Dendritic cell treated with granulocyte-macrophage colony-stimulating factor and Interleukin-4, amounts not matched to agents 40 ng/mL and 50 ng/mL, for 4 days (primary cell): Measurements from ENCODE around the gene CPNE6.

Experiments used
- H3K27ac Mint-ChIP-seq: one replicate; pipeline ENCODE4 v1.8.0; 2022; ENCODE audit warnings: mild to moderate bottlenecking, mixed read lengths
- H3K27me3 Mint-ChIP-seq: one replicate; pipeline ENCODE4 v1.8.0; 2022; ENCODE audit warnings: mild to moderate bottlenecking, mixed read lengths
- H3K36me3 Mint-ChIP-seq: one replicate; pipeline ENCODE4 v1.8.0; 2022; ENCODE audit warnings: low read depth, mixed read lengths
- H3K4me1 Mint-ChIP-seq: one replicate; pipeline ENCODE4 v1.8.0; 2022; ENCODE audit warnings: low read depth, mixed read lengths
- H3K4me3 Mint-ChIP-seq: one replicate; pipeline ENCODE4 v1.8.0; 2022; ENCODE audit warnings: mild to moderate bottlenecking, moderate library complexity, mixed read lengths
- H3K9me3 Mint-ChIP-seq: one replicate; pipeline ENCODE4 v1.8.0; 2022; ENCODE audit warnings: mixed read lengths
- intact Hi-C: fragments of 100-400 bp; cut with micrococcal nuclease; formaldehyde crosslinking; loops from one replicate; pipeline ENCODE4 v1.15.0; 2022

Gene CPNE6

DNA sequence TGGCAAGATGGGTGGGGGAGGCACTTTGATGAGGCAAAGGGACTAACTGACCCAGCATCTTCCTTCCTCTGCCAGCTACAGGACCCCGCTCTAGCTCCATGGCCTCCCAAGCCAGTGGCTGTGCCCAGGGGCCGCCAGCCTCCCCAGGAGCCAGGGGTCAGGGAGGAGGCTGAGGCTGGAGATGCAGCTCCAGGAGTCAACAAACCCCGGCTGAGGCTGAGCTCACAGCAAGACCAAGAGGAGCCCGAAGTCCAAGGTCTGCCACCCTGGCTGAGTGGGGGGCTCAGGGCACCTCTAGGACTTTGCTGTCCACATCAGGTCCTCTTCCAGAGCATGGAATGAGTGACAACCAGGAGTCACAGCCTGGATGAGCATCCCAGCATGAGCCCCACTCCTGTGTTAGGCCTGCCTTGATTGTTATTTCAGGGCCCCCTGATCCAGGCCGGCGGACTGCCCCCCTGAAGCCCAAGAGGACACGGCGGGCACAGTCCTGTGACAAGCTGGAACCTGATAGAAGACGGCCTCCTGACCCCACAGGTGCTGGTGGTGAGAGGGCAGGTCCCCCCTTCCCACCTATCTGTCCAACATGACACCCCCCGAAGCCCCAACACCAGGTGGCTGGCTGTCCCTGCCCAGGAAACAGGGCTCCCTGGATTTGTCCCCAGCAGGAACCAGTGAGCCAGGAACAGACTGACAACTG lies 2.5 kb upstream of the CPNE6 start:
- Mint-ChIP-seq H3K27ac (no peak overlapping the region), H3K9me3 (no peaks in the 10 kb centered on the region), H3K4me1 (peaks cover 11% of the 10 kb centered on the region), H3K27me3 (peaks cover 40% of the 10 kb centered on the region), H3K36me3 (no peaks in the 10 kb centered on the region), H3K4me3 (no peak overlapping the region)
- intact Hi-C loops, result no loop called here

DNA sequence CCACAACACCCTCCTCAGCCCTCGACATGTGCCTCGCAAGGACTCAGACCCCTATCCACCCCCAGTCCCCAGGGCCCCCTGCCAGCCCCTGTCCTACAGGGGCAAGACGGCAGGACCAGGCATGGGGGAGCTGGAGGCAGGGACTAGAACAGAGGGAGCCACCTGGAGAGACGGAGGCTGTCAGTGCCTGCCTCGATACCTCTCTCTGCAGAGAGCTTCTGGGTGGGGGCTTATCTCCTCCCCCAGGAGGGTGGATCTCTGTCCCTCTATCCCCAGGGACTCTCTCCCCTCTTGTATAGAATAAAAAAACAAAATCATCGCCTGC lies 2.0 kb upstream of the CPNE6 start:
- H3K27me3 Mint-ChIP-seq, result peaks cover 39% of the 10 kb centered on the region
- H3K4me3 Mint-ChIP-seq, result no peak overlapping the region
- H3K27ac Mint-ChIP-seq, result no peak overlapping the region
- intact Hi-C loops, result no loop called here
- H3K9me3 Mint-ChIP-seq, result no peaks in the 10 kb centered on the region
- no peaks in the 10 kb centered on the region for H3K36me3 Mint-ChIP-seq
- peaks cover 11% of the 10 kb centered on the region for H3K4me1 Mint-ChIP-seq

DNA sequence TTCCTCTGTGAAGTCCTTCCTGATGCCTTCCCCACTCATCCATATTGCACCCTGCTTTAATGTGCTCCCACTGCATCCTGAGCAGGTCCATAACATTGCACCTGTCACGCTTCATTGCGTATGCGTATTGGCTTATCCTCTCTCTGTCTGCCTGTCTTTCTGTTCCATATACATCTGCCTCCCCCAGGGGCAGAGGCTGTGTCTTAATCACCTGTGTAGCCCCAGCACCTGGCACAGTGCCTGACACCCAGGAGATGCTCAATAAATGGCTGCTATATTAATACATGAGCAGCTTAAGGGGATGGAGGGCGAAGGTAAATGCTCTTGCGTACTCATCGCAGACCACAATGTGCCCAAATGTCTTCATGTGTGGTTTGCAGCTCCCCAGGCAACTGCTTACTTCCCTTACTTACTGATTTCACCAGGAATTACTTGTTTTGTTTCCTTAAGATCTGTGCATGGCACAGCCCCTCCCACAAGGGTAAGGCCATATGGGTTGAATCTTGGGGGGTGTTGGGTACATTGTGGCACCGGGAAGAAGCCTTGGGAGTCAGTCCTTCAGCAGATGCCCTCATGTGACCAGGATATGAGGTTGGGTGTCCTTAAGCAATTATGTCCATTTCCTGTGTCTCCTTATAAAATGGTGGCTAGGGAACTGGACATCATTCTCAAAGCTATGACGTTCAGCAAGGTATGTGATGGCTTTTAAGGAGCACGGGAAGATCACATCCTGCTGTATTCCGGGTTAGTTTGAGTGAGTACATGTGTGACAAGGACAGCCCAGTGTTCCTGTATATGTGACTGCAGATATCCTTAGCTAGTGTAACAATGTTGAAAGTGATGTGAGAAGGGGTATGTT lies 848 bp upstream of the CPNE6 start:
- no peak overlapping the region for H3K27ac Mint-ChIP-seq
- no peaks in the 10 kb centered on the region for H3K36me3 Mint-ChIP-seq
- intact Hi-C loops, result no loop called here
- H3K9me3 Mint-ChIP-seq, result no peaks in the 10 kb centered on the region
- H3K27me3 Mint-ChIP-seq, result peaks cover 40% of the 10 kb centered on the region
- peaks cover 20% of the 10 kb centered on the region for H3K4me1 Mint-ChIP-seq
- no peak overlapping the region for H3K4me3 Mint-ChIP-seq

DNA sequence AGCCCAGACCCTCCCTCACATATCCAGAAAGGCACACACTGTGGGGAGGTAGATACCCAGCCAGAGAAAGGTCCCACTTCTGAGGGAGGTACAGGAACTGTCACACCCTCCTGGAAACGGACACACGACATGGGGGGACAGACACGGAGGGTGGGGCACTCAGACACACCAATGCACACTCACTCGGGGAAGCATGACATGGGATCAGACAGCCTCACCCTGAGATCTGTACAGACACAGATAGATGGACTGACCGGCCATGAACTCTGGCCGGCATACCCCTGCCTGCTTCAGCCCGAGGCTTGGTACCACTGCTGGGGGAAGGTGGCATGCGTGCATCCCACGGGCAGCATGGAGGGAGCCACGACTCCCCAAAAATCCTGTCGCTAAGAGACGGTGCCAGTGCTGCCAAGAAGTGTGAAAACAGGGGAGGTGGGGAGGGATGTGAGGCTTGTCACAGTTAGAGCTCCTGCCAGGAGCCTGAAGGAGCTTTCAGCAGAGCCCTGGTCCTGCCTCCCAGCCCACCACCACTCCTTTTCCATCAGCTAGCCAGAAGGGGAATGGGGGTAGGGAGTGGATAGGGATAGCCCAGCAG lies 571 bp downstream of the CPNE6 start:
- no peak overlapping the region for H3K4me3 Mint-ChIP-seq
- no peak overlapping the region for H3K27ac Mint-ChIP-seq
- H3K36me3 Mint-ChIP-seq, result no peaks in the 10 kb centered on the region
- no peaks in the 10 kb centered on the region for H3K9me3 Mint-ChIP-seq
- H3K27me3 Mint-ChIP-seq, result peaks cover 45% of the 10 kb centered on the region
- peaks cover 24% of the 10 kb centered on the region for H3K4me1 Mint-ChIP-seq
- intact Hi-C loops, result no loop called here

DNA sequence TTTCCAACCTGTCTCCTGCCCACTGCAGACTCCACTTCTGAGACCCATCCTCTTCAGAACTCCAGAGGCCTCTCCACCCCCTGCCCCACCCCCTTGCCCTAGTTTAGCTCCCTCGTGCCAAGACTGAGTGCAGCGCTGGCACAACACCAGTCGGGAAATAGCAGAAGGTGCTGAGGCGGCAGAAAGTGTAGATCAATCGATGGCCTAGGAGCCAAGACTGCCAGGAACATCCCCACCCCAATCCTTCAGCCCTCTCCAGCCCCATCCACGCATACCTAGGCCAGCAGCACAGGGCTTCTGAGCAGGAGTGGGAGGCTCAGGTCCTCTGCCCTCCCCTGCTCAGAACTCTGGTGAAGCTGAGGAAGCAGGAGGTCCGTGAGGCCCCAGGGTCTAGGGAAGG lies 1.1 kb downstream of the CPNE6 start:
- no peak overlapping the region for H3K27ac Mint-ChIP-seq
- intact Hi-C loops, result no loop called here
- peaks cover 24% of the 10 kb centered on the region for H3K4me1 Mint-ChIP-seq
- no peaks in the 10 kb centered on the region for H3K36me3 Mint-ChIP-seq
- H3K27me3 Mint-ChIP-seq, result peaks cover 47% of the 10 kb centered on the region
- H3K9me3 Mint-ChIP-seq, result no peaks in the 10 kb centered on the region
- H3K4me3 Mint-ChIP-seq, result no peak overlapping the region

DNA sequence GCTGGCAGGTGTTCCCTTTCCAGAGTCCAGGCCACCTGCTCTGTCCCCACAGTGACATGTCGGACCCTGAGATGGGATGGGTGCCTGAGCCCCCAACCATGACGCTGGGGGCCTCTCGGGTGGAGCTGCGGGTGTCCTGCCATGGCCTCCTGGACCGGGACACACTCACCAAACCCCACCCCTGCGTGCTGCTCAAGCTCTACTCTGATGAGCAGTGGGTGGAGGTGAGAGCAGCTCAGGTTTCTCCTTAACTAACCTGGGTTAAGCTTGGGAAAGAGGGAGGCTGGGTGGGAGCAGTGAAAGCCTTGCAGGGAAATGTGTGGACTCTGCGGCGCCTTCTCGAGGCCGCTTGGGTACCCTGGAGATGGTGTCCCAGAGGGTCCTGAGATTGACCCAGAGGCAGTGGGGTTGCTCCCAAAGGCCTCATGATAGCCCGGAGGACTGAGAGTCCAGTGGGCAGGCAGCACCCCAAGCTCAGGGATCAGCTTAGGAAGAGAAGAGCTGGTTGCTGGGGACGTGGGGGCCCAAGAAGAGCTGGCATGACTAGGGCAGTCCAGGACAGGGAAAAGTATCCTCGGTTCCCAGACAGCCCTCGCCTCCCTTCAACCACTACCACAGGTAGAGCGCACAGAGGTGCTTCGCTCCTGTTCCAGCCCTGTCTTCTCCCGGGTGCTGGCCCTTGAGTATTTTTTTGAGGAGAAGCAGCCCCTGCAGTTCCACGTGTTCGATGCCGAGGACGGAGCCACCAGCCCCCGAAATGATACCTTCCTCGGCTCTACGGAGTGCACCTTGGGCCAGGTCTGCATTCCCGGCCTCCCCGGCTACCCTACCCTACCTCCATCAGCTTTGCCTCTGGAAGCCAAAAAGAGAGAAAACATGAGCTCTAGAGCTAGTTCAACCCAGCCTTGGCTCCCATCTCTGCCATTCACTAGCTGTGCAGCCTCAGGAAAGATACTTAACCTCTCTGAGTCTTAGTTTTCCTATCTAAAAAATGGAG lies 1.8 kb downstream of the CPNE6 start:
- H3K4me1 Mint-ChIP-seq, result peaks cover 24% of the 10 kb centered on the region
- H3K9me3 Mint-ChIP-seq, result no peaks in the 10 kb centered on the region
- intact Hi-C loops, result no loop called here
- no peaks in the 10 kb centered on the region for H3K36me3 Mint-ChIP-seq
- no peak overlapping the region for H3K27ac Mint-ChIP-seq
- no peak overlapping the region for H3K4me3 Mint-ChIP-seq
- peaks cover 50% of the 10 kb centered on the region for H3K27me3 Mint-ChIP-seq

DNA sequence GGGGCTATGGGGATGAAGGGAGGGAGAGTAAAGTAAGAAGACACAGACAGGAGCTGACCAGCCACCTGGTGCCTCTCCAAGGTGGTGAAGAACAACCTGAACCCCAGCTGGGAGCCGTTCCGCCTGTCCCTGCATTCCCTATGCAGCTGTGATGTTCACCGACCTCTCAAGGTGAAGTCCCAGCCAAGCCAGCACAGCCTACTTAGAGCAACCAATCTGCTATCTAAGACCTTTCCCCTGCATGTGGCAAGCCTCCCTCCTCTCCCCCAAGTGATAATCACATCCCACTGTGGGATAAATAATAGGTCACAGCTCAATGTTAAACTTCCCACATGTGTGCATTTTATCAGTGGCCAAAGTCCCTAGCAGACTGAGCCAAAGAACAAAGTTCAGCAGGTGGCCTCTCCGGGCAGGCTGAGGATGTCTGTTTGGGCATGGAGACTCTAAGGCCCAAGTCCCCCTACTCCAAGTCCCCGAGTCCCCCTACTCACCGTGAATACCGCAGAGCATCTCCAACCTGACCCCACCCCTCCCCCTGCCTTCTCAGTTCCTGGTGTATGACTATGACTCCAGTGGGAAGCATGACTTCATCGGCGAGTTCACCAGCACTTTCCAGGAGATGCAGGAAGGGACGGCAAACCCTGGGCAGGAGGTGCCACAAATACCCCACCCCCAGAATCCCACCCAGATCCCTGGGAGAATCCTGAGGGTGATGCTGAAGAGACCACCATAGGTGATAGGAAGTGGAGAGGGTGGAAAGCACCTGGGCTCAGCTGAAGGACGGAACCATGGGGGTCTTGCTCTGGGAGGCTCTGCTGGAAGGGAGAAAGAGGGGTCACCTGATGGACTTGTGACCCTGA lies 3.5 kb downstream of the CPNE6 start:
- H3K36me3 Mint-ChIP-seq, result no peaks in the 10 kb centered on the region
- peaks cover 48% of the 10 kb centered on the region for H3K27me3 Mint-ChIP-seq
- no peaks in the 10 kb centered on the region for H3K9me3 Mint-ChIP-seq
- H3K27ac Mint-ChIP-seq, result peak overlapping the region; percentile 44
- H3K4me3 Mint-ChIP-seq, result no peak overlapping the region
- H3K4me1 Mint-ChIP-seq, result peaks cover 24% of the 10 kb centered on the region
- intact Hi-C loops, result no loop called here

DNA sequence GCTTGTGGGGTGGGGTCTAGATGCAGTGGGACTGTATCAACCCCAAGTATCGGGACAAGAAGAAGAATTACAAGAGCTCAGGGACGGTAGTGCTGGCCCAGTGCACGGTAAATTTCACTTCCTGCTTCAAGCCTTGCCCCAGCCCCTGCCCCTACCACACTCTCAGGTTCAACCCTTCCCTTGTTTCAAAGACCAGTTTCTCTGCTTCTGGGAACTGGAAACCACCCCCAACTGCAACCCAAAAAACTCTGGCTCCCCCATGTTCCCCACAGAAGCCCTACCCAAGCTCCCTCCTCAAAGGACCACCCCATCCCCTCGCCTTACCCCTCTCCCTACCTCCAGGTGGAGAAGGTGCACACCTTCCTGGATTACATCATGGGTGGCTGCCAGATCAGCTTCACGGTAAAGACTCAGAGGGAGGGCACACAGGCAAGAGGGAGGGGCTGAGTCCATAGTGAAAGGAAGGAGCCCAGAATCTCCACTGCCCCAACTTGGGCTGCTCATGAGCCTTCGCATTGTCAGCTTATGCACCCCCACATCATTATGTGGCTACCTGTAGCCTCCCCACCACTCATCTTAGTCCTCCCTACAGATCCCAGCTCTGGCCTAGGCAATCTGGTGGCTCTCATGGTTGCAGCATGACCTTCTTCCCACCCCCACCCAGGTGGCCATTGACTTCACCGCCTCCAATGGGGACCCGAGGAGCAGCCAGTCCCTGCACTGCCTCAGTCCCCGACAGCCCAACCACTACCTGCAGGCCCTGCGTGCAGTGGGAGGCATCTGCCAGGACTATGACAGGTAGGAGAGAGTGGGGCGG lies 4.3 kb downstream of the CPNE6 start:
- Mint-ChIP-seq H3K36me3 (no peaks in the 10 kb centered on the region), H3K9me3 (no peaks in the 10 kb centered on the region), H3K27ac (peak overlapping the region; percentile 44), H3K4me1 (peaks cover 24% of the 10 kb centered on the region), H3K27me3 (peaks cover 49% of the 10 kb centered on the region), H3K4me3 (no peak overlapping the region)
- intact Hi-C loops, result no loop called here

DNA sequence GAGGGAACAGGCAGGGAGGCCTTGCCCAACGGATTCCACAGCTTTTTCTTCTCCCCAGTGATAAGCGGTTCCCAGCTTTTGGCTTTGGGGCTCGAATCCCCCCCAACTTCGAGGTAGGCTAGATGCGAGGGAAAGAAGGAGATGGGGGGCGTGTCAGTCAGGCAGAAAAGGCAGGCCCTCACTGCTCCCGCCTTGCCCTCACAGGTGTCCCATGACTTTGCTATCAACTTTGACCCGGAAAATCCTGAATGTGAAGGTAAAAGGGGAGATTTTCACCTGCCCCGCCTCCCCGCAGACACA lies 4.9 kb downstream of the CPNE6 start:
- Mint-ChIP-seq H3K27me3 (peaks cover 52% of the 10 kb centered on the region), H3K4me1 (peaks cover 22% of the 10 kb centered on the region), H3K27ac (no peak overlapping the region), H3K4me3 (no peak overlapping the region), H3K9me3 (no peaks in the 10 kb centered on the region), H3K36me3 (no peaks in the 10 kb centered on the region)
- intact Hi-C loops, result no loop called here

DNA sequence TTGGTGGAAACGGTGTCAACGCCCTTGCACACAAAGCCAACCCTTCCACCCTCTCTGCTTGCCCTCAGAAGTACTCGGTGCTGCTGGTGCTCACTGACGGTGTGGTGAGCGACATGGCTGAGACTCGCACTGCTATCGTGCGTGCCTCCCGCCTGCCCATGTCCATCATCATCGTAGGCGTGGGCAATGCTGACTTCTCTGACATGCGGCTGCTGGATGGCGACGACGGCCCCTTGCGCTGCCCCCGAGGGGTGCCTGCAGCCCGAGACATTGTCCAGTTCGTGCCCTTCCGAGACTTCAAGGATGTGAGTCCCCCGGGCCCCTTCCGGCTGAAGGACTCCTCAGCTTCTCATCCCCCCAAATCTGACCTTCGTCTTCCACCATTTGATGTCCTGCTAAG lies 5.7 kb downstream of the CPNE6 start:
- Mint-ChIP-seq H3K36me3 (no peaks in the 10 kb centered on the region), H3K9me3 (no peaks in the 10 kb centered on the region), H3K4me3 (no peak overlapping the region), H3K27me3 (peaks cover 58% of the 10 kb centered on the region), H3K4me1 (peaks cover 27% of the 10 kb centered on the region), H3K27ac (no peak overlapping the region)
- intact Hi-C loops, result no loop called here

DNA sequence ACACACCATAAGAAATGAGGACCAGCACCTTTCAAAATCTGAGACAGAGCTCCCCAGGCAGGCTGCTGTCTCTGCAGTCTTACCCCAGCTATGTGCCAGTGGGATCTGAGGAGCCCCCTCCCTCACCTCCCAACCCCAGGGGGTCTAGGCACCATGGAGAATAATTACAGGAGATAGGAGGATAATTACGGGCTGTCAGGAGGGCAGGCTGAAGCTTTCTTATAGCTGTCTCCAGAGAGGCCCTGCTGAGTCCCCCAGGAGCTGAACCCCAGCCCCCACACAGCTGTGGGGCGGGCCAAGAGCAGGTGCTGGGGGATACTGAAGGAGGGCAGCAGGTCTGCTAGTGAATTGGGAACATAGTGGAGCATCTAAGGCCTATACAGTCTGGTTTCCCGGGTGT lies 6.8 kb downstream of the CPNE6 start:
- no peak overlapping the region for H3K27ac Mint-ChIP-seq
- H3K4me1 Mint-ChIP-seq, result peaks cover 30% of the 10 kb centered on the region
- intact Hi-C loops, result no loop called here
- H3K36me3 Mint-ChIP-seq, result no peaks in the 10 kb centered on the region
- H3K9me3 Mint-ChIP-seq, result no peaks in the 10 kb centered on the region
- peaks cover 63% of the 10 kb centered on the region for H3K27me3 Mint-ChIP-seq
- H3K4me3 Mint-ChIP-seq, result no peak overlapping the region

DNA sequence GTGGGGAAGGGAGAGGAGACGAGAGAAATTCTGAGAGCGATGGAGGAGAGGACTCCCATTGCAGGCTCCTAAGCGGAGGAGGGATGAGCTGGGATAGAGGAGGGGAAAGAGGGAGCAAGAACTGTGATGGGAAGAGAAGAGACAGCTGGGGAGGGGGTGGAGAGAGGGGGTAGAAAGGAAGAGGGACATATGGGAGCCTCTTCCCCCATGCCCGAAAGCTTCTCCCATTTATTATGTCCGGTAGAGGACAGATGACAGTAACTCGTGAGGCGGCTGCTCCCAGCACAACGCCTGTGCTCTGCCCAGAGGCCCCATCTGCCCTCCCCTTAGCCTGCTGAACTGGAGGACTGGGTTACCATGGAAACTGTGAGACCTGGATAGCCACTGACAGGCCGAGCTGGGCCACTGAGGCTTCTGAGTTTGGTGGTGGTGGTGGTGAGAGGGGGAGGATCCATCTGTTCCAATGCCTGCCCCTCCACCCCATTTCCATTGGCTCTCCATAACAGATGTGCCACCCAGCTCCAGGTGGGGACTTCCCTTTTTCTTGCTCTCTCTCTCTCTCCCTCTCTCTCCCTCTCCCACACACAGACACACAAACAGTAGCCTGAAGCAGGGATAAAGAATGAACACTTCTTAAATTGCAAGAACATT lies 8.3 kb downstream of the CPNE6 start:
- Mint-ChIP-seq H3K27me3 (peaks cover 68% of the 10 kb centered on the region), H3K36me3 (no peaks in the 10 kb centered on the region), H3K27ac (no peak overlapping the region), H3K9me3 (no peaks in the 10 kb centered on the region), H3K4me3 (no peak overlapping the region), H3K4me1 (peaks cover 30% of the 10 kb centered on the region)
- intact Hi-C loops, result no loop called here
